SK-N-SH (cell line): ENCODE data around the gene IL31RA. TPM values are rescaled to one million over a fixed set of nuclear protein-coding genes. Genes with fewer than 3 reads are reported as not detected.

Experiments
- CTCF ChIA-PET: fragments of 300-600, 350-600 bp; formaldehyde crosslinking; extraction: SDS; loops from one replicate; lab custom pipeline; 2021; lab: Yijun Ruan, JAX
- POLR2A ChIA-PET: fragments of 350-600 bp; sonication (Branson Sonifier 250); formaldehyde crosslinking; extraction: SDS; loops from one replicate; lab custom pipeline; 2020; ENCODE audit warnings: antibody characterized with exemption, inconsistent platforms; lab: Yijun Ruan, JAX
- DNase-seq: peaks from one replicate; pipeline ENCODE4 v3.0.0; 2012
- H2AFZ ChIP-seq: fragments of 200-600 bp; sonication (generic); 2 replicates; pipeline ENCODE4 v1.8.1; 2016; ENCODE audit warnings: antibody characterized with exemption, mild to moderate bottlenecking, low read depth
- H3F3A ChIP-seq: fragments of 200-600 bp; sonication (generic); replicated peaks from 2 replicates; pipeline ENCODE3; 2016; ENCODE audit warnings: antibody characterized with exemption, mild to moderate bottlenecking; ENCODE audit not compliant: insufficient read depth
- H3K27ac ChIP-seq, 2 experiments: fragments of 200-500 bp in 1 of 2; fragments of 200-600 bp in 1 of 2; sonication (Bioruptor generic) in 1 of 2; sonication (generic), shearing (Covaris generic) in 1 of 2; 2 replicates each; pipeline versions ENCODE4 v1.5.1 to v1.6.1; 2014 to 2016; ENCODE audit warnings: low read depth in 2 of 2, inconsistent platforms in 1 of 2, low read length in 1 of 2, mild to moderate bottlenecking in 1 of 2, mixed read lengths in 1 of 2
- H3K27me3 ChIP-seq: fragments of 200-600 bp; sonication (generic), shearing (Covaris generic); 2 replicates; pipeline ENCODE4 v1.6.1; 2016; ENCODE audit warnings: mixed run types; ENCODE audit not compliant: insufficient read depth
- H3K36me3 ChIP-seq, 2 experiments: fragments of 200-500 bp in 1 of 2; fragments of 200-600 bp in 1 of 2; sonication (Bioruptor generic) in 1 of 2; sonication (generic) in 1 of 2; replicated peaks in 1 of 2; 2 replicates each; pipeline versions ENCODE3 to v1.5.1; 2014 to 2016; ENCODE audit warnings: low read length in 1 of 2, mild to moderate bottlenecking in 1 of 2; ENCODE audit not compliant: insufficient read depth in 2 of 2, control insufficient read depth in 1 of 2
- H3K4me1 ChIP-seq, 2 experiments: fragments of 200-500 bp in 1 of 2; fragments of 200-600 bp in 1 of 2; sonication (Bioruptor generic) in 1 of 2; sonication (generic), shearing (Covaris generic) in 1 of 2; 2 replicates each; pipeline versions ENCODE4 v1.5.1 to v1.6.1; 2014 to 2016; ENCODE audit warnings: low read depth in 1 of 2, low read length in 1 of 2, mixed run types in 1 of 2; ENCODE audit not compliant: insufficient read depth in 2 of 2, control insufficient read depth in 1 of 2
- H3K4me2 ChIP-seq: fragments of 200-600 bp; sonication (generic), shearing (Covaris generic); 2 replicates; pipeline ENCODE4 v1.6.1; 2017; ENCODE audit warnings: mixed run types
- H3K4me3 ChIP-seq, 2 experiments: fragments of 200-500 bp in 1 of 2; fragments of 200-600 bp in 1 of 2; sonication (Bioruptor generic) in 1 of 2; sonication (generic), shearing (Covaris generic) in 1 of 2; 2 replicates each; pipeline versions ENCODE4 v1.5.1 to v1.8.1; 2014 to 2016; ENCODE audit warnings: low read depth in 2 of 2, inconsistent platforms in 1 of 2, low read length in 1 of 2, mild to moderate bottlenecking in 1 of 2, mixed read lengths in 1 of 2, moderate library complexity in 1 of 2
- H3K79me2 ChIP-seq: fragments of 200-600 bp; sonication (generic); 2 replicates; pipeline ENCODE4 v1.8.1; 2017; ENCODE audit warnings: mild to moderate bottlenecking; ENCODE audit not compliant: insufficient read depth
- H3K9ac ChIP-seq: fragments of 200-600 bp; sonication (generic); 2 replicates; pipeline ENCODE4 v1.6.1; 2017; ENCODE audit warnings: mixed run types
- H3K9me2 ChIP-seq: fragments of 200-600 bp; sonication (generic); 2 replicates; pipeline ENCODE4 v1.6.1; 2017; ENCODE audit warnings: mixed run types
- H3K9me3 ChIP-seq: fragments of 200-600 bp; sonication (generic); 2 replicates; pipeline ENCODE4 v1.6.1; 2017; ENCODE audit warnings: mixed run types, mild to moderate bottlenecking, moderate library complexity
- H4K20me1 ChIP-seq: fragments of 200-600 bp; sonication (generic); 2 replicates; pipeline ENCODE4 v1.6.1; 2017; ENCODE audit warnings: mild to moderate bottlenecking, mixed run types; ENCODE audit not compliant: insufficient read depth
- EZH2phosphoT487 ChIP-seq: fragments of 200-600 bp; sonication (generic); IDR thresholded peaks from 2 replicates; pipeline ENCODE4 v1.6.1; 2017; ENCODE audit warnings: low read depth, mixed run types, mild to moderate bottlenecking, antibody characterized with exemption, moderate library complexity, borderline replicate concordance
- FOSL2 ChIP-seq: IDR thresholded peaks from 2 replicates; pipeline ENCODE4 v1.4.0; 2012; ENCODE audit warnings: low read depth, mild to moderate bottlenecking, moderate library complexity, borderline replicate concordance
- GABPA ChIP-seq: IDR thresholded peaks from 2 replicates; pipeline ENCODE4 v1.4.0; 2012; ENCODE audit warnings: low read depth, mild to moderate bottlenecking
- MEF2A ChIP-seq: IDR thresholded peaks from 2 replicates; pipeline ENCODE4 v1.4.0; 2012; ENCODE audit warnings: low read depth, borderline replicate concordance
- MXI1 ChIP-seq: IDR thresholded peaks from 2 replicates; pipeline ENCODE4 v1.6.1; 2012; ENCODE audit warnings: mild to moderate bottlenecking, low read depth, low read length, improper control_type of control experiment
- SIN3A ChIP-seq: IDR thresholded peaks from 2 replicates; pipeline ENCODE4 v1.6.1; 2012; ENCODE audit warnings: low read depth, mild to moderate bottlenecking, low read length, moderate library complexity, borderline replicate concordance
- SMC3 ChIP-seq: IDR thresholded peaks from 2 replicates; pipeline ENCODE4 v1.6.1; 2012; ENCODE audit warnings: low read depth, low read length, improper control_type of control experiment
- TAF1 ChIP-seq: IDR thresholded peaks from 2 replicates; pipeline ENCODE4 v1.6.1; 2012; ENCODE audit warnings: low read depth, mild to moderate bottlenecking, low read length, moderate library complexity, borderline replicate concordance
- WGBS: methylation state at CpG from one replicate; pipeline ENCODE4 v1.1.6; 2017; ENCODE audit warnings: low lambda C conversion rate; 5-methylcytosine and 5-hydroxymethylcytosine counted together
- polyA plus RNA-seq, 3 experiments: library from polyadenylated mRNA; depleted of rRNA; stranded (reverse); fragments of >200 nt; gene quantifications; 2 replicates each; pipeline ENCODE4 v1.2.3, GENCODE V29; 2012
- TF ChIP-seq, protein P1 (sequence below): IDR thresholded peaks from 2 replicates; pipeline ENCODE4; 2012
- TF ChIP-seq, protein P2 (sequence below): IDR thresholded peaks from 2 replicates; pipeline ENCODE4 v1.4.0; 2012; ENCODE audit warnings: low read depth
- TF ChIP-seq, protein P3 (sequence below): IDR thresholded peaks from 2 replicates; pipeline ENCODE4 v1.6.1; 2012; ENCODE audit warnings: mild to moderate bottlenecking, low read depth, low read length, moderate library complexity
- TF ChIP-seq, protein P4 (sequence below): IDR thresholded peaks from 2 replicates; pipeline ENCODE4 v1.4.0; 2012; ENCODE audit warnings: low read depth, borderline replicate concordance
- TF ChIP-seq, protein P5 (sequence below): IDR thresholded peaks from 2 replicates; pipeline ENCODE4 v1.4.0; 2012; ENCODE audit warnings: low read depth, borderline replicate concordance

IL31RA gene
- polyA plus RNA-seq, 1 of the 3 experiments (the other 2 are of a cell fraction) = 0.20 TPM

DNA sequence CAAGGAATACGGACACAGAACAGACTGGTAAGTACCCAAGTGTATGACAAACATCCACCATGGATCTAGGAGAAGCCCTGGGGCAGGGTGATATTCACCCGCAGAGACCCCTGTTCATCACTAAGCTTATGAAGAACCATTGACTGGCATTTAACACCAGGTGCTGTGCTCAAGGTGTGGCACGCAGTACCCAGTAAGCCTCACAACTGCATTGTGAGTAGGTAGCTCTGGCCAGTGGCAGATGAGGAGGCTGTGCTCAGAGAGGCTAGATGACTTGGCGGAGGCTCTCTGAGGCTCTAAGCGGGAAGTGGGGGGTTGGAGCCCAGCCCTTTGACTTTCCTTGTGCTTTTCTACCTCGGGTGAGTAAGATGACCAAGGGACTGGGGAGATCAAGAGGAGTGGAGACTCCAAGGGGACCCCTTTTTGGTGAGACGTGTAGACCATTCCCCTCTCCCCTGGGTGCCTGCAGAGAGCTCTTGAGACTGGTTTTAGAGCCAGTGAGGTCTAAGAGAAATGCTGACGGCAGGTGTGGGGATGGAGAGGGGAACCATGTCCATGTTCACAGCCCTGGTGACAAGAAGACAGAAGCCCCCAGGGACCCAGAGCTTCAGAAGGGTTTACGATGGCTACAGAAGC lies 72.8 kb downstream of the IL31RA start:
- 75% methylated on average over 7 of the region's 9 CpGs for WGBS
- no peaks in the 10 kb centered on the region; a peak in 1 of 4 replicates for H3K4me1 ChIP-seq
- TF ChIP-seq, protein P1, sequence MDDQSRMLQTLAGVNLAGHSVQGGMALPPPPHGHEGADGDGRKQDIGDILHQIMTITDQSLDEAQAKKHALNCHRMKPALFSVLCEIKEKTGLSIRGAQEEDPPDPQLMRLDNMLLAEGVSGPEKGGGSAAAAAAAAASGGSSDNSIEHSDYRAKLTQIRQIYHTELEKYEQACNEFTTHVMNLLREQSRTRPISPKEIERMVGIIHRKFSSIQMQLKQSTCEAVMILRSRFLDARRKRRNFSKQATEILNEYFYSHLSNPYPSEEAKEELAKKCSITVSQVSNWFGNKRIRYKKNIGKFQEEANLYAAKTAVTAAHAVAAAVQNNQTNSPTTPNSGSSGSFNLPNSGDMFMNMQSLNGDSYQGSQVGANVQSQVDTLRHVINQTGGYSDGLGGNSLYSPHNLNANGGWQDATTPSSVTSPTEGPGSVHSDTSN = no peak
- TF ChIP-seq, protein P2, sequence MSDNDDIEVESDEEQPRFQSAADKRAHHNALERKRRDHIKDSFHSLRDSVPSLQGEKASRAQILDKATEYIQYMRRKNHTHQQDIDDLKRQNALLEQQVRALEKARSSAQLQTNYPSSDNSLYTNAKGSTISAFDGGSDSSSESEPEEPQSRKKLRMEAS = no peak
- TF ChIP-seq FOSL2 (no peak), EZH2phosphoT487 (no peak), SIN3A (no peak), TAF1 (no peak), SMC3 (no peak), MXI1 (no peak), GABPA (no peak), MEF2A (no peak)
- TF ChIP-seq, protein P3, sequence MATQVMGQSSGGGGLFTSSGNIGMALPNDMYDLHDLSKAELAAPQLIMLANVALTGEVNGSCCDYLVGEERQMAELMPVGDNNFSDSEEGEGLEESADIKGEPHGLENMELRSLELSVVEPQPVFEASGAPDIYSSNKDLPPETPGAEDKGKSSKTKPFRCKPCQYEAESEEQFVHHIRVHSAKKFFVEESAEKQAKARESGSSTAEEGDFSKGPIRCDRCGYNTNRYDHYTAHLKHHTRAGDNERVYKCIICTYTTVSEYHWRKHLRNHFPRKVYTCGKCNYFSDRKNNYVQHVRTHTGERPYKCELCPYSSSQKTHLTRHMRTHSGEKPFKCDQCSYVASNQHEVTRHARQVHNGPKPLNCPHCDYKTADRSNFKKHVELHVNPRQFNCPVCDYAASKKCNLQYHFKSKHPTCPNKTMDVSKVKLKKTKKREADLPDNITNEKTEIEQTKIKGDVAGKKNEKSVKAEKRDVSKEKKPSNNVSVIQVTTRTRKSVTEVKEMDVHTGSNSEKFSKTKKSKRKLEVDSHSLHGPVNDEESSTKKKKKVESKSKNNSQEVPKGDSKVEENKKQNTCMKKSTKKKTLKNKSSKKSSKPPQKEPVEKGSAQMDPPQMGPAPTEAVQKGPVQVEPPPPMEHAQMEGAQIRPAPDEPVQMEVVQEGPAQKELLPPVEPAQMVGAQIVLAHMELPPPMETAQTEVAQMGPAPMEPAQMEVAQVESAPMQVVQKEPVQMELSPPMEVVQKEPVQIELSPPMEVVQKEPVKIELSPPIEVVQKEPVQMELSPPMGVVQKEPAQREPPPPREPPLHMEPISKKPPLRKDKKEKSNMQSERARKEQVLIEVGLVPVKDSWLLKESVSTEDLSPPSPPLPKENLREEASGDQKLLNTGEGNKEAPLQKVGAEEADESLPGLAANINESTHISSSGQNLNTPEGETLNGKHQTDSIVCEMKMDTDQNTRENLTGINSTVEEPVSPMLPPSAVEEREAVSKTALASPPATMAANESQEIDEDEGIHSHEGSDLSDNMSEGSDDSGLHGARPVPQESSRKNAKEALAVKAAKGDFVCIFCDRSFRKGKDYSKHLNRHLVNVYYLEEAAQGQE = no peak
- TF ChIP-seq, protein P4, sequence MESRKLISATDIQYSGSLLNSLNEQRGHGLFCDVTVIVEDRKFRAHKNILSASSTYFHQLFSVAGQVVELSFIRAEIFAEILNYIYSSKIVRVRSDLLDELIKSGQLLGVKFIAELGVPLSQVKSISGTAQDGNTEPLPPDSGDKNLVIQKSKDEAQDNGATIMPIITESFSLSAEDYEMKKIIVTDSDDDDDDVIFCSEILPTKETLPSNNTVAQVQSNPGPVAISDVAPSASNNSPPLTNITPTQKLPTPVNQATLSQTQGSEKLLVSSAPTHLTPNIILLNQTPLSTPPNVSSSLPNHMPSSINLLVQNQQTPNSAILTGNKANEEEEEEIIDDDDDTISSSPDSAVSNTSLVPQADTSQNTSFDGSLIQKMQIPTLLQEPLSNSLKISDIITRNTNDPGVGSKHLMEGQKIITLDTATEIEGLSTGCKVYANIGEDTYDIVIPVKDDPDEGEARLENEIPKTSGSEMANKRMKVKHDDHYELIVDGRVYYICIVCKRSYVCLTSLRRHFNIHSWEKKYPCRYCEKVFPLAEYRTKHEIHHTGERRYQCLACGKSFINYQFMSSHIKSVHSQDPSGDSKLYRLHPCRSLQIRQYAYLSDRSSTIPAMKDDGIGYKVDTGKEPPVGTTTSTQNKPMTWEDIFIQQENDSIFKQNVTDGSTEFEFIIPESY = no peak
- TF ChIP-seq, protein P5, sequence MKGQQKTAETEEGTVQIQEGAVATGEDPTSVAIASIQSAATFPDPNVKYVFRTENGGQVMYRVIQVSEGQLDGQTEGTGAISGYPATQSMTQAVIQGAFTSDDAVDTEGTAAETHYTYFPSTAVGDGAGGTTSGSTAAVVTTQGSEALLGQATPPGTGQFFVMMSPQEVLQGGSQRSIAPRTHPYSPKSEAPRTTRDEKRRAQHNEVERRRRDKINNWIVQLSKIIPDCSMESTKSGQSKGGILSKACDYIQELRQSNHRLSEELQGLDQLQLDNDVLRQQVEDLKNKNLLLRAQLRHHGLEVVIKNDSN = no peak
- H3K36me3 ChIP-seq = no peaks in the 10 kb centered on the region
- H3K79me2 ChIP-seq = no peaks in the 10 kb centered on the region
- no peak overlapping the region for H3K4me2 ChIP-seq
- ChIA-PET POLR2A (no interaction called here), CTCF (interaction anchor here (1.1 to 2.4 kb wide), 3 partner anchors 13 to 277 kb away, joined by 4 to 6 read pairs (median 5); no protein-coding TSS in a partner anchor)
- no peaks in the 10 kb centered on the region for H4K20me1 ChIP-seq
- no peak overlapping the region for H3K27ac ChIP-seq
- no peak for DNase-seq
- H3K9me2 ChIP-seq = no peaks in the 10 kb centered on the region
- H3K27me3 ChIP-seq = no peaks in the 10 kb centered on the region
- no peaks in the 10 kb centered on the region for H3F3A ChIP-seq
- no peak overlapping the region for H3K9ac ChIP-seq
- no peaks in the 10 kb centered on the region for H3K9me3 ChIP-seq
- H3K4me3 ChIP-seq = no peak overlapping the region
- no peak overlapping the region for H2AFZ ChIP-seq
